M059J (cell line): ENCODE data around the gene PAX5. TPM values are rescaled to one million over a fixed set of nuclear protein-coding genes. Genes with fewer than 3 reads are reported as not detected.

Experiments
- DNase-seq: peaks from one replicate; pipeline ENCODE4 v3.0.0-alpha.2; 2012; ENCODE audit warnings: low read depth
- total RNA-seq: library from RNA; depleted of rRNA; stranded (reverse); fragments of >200 nt; shearing (Covaris generic); gene quantifications from 2 replicates; pipeline ENCODE4 v1.2.3, GENCODE V29; 2014

Gene PAX5
- total RNA-seq, 1 experiment from 2014 or later = not detected

- peak; percentile 27 for DNase-seq
Measured at GRCh38 chr9:36934478-36935065, 99.5 kb downstream of the PAX5 start.

DNA sequence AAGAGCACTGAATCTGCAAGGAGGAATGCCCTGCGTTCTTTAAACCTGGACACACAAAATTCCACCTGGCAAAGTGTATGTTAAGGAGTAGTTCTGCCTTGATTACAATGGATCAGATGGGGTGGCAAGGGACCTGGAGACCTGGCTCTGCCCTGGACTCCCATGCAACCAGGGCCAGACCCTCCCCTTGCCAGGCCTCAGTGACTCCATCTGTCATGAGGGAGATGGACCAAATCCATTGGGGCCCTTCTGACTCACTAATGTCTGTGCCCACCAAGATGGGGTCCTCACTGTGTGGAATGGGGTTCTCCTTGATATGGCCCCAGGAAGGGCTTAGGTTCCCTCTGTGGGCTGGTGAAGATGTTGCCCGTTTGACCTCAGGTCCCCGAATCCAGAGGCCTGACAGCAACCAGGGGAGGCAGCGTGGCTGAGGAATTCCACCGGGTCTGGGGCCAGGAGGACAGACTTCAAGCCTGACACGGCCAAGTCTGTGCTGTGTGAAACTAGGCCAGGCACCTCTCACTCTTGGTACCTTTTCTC, 100.3 kb downstream of the PAX5 start:
- no peak for DNase-seq

GRCh38 chr9:36932198-36932597, 101.9 kb downstream of the PAX5 start:
- DNase-seq = no peak

GRCh38 chr9:36930941-36931340, 103.1 kb downstream of the PAX5 start:
- no peak for DNase-seq

DNA sequence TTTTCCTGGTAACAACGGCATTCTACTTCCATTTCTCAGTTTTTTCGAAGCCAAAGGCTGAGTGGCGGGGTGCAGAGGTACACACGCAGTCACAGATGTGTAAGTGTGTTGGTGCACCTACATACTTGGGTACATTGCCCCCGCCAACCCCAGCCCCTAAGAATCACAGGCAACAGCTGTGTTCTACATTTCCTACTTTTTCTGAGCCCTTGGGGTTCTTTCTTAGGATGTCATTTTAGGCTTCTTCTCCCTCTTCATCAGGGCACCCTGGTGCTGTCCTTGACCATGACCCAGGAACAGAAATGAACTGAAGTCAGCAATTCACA, 104.8 kb downstream of the PAX5 start:
- DNase-seq = no peak

GRCh38 chr9:36928670-36929349, 105.3 kb downstream of the PAX5 start:
- DNase-seq = peak; percentile 92

DNA sequence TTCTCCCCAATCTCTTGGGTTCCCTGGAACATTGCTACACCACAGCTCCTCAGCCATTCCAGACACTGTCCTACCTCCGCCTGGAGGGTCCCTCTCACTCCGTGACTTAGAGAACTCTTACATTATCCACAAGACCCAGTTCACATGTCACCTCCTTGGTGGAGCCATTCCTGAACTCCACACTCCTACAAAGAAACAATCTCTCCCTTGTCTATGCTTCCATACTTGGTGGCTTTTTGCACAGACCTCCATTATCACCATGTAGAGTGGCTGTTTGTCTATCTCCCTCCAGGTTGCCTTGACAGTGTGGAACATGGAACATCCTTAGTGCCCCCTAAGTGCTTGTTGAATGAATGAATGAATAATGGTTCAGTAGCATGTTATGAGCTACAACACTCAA, 105.9 kb downstream of the PAX5 start:
- peak; percentile 36 for DNase-seq

DNA sequence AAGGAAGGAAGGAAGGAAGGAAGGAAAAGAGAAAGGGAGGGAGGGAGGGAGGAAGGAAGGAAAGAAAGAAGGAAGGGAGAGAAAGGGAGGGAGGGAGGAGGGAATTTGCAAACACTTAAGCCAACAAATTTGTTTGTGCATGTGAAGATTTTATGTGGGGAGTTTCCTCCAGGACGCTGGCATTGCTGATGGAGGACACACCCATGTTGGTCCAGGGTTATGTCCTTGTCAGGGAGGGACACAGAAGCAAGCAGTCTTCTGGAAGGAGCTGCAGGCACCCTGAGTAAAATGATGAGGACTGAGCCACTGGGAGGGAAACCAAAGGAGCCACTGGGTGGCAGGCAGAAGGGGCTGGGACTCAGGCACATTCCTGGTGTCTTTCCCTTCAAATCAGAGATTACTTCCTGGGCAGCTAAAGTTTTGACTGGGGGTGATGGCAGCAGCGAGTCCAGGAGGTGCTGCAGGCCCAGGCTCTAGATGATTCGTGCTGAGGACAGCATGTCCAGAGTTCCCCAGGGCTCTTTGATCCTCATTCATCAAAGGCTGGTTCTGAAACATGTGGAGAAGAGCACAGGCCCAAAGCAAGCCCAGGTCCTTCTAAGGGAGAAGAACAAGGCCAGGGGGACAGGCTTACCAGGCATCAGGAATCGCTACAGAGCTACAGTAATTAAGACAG, 109.2 kb downstream of the PAX5 start:
- peak; percentile 63 for DNase-seq

- peak; percentile 96 for DNase-seq
Measured at GRCh38 chr9:36924071-36924470, 110.0 kb downstream of the PAX5 start.

GRCh38 chr9:36923025-36923625, 110.9 kb downstream of the PAX5 start:
- no peak for DNase-seq

GRCh38 chr9:36922548-36922947, 111.5 kb downstream of the PAX5 start:
- DNase-seq = peak; percentile 83

GRCh38 chr9:36914212-36914577, 119.9 kb downstream of the PAX5 start:
- DNase-seq = no peak

GRCh38 chr9:36913393-36914211, 120.5 kb downstream of the PAX5 start:
- DNase-seq = no peak

DNA sequence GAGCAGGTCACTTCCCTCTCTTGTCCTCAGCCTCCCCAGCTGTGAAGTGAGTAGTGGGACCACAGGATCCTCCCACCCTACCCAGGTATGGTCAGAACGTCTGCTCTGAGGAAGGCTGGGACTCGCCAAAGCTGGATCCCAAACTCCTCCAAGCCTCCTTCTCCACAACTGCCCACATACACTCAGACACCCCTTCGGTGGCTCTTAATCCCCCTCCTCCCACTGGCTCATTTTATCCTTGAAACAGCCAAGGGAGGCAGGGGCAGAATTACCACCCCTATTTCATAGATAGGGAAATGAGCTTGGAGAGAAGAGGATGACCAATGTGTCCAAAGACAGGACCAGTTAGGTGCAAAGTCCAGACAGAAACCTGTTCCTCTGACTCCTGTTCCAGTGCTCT, 121.4 kb downstream of the PAX5 start:
- no peak for DNase-seq

DNA sequence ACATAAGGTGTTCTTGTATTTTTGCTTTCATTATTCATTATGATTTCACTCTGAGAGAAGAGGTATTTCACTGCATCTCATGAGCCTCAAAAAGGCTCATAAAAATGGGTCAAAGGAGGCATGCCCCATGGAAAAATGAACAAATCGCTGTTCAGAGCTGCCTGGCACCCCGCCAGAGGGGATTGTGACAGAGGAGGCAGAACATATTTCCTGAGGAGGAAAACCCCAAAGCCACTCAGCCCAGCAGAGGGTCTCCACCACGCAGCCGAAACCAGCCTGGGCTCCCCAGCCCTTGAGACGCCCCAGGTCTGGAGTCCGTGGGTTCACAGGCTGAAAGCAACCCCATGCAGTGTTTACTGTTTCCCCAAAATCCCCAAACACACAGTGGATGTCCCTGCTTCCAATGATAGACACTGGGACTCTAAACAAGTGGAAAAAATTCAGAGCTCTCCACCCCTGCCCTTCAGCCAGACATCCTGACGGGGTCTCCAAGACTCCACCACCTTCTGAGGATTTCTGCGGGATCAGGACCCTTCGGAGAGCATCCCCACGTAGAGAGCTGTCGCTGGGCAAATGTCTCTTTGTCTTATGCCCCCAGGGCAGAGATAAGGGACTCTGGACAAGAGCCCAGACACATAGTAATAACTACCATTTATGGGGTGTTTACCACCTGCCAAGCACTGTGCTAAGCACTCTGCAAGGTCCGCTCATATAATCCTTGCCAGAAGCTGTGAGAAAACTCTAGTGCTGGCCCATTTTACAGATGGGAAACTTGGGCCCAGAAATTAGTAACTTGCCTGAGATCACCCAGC, 122.3 kb downstream of the PAX5 start:
- DNase-seq = no peak

DNA sequence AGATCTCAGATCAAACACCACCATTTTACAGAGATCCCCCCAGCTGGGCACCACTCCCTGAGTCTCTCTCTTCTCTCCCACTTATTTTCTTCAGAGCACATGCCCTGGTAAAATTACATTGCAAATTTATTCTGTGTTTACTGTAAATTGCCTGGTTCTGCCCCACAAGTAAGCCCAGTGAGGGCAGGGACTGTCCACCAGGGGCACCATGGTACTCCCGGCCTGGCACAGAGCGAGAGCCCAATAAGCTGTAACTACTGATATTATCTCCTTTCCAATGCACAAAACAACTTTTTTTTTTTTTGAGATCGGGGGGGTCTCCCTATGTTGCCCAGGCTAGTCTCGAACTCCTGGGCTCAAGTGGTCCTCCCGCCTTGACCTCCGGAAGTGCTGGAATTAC, 123.0 kb downstream of the PAX5 start:
- no peak for DNase-seq

GRCh38 chr9:36906492-36906891, 127.6 kb downstream of the PAX5 start:
- DNase-seq = no peak

- no peak for DNase-seq
Measured at GRCh38 chr9:36905101-36906066, 128.7 kb downstream of the PAX5 start.

- peak; percentile 93 for DNase-seq
Measured at GRCh38 chr9:36903541-36904435, 130.3 kb downstream of the PAX5 start.
